ENCODE data around the gene FRMD4A.

GRCh38 chr10:13704964-13705363 is 625.8 kb downstream of the FRMD4A start:
- TF ChIP-seq PKNOX1 (IDR thresholded peaks at IDR 0.05) (no peak), TARDBP (IDR thresholded peaks at IDR 0.05) (no peak), NFRKB (IDR thresholded peaks at IDR 0.05) (no peak)
